Common myeloid progenitor, CD34-positive (primary cell): Measurements from ENCODE around the gene CCSER1.
"Not testable (repeated sequence)": the region's sequence is repeated elsewhere in the genome, so short reads cannot be mapped to it uniquely, and the experiment has no call there.

ENCODE experiments used
- CTCF ChIA-PET: fragments of 350-600 bp; sonication (Branson Sonifier 250); formaldehyde crosslinking; loops from one replicate; lab custom pipeline; 2021; ENCODE audit warnings: antibody characterized with exemption; lab: Charles Lee
- POLR2A ChIA-PET: fragments of 350-600 bp; sonication (Branson Sonifier 250); formaldehyde crosslinking; loops from one replicate; lab custom pipeline; 2021; ENCODE audit warnings: antibody characterized with exemption; lab: Charles Lee
- DNase-seq, 3 donors: peaks; one replicate each; pipeline versions ENCODE4 v3.0.0 to v3.0.0-alpha.2; 2013
- H3K27ac ChIP-seq, 2 experiments: 1 replicate in 1 of 2; 2 replicates in 1 of 2; pipeline ENCODE4 v1.7.0; 2013; ENCODE audit warnings: inconsistent platforms in 2 of 2, low read length in 2 of 2, mild to moderate bottlenecking in 2 of 2, low read depth in 1 of 2, moderate library complexity in 1 of 2; ENCODE audit not compliant: severe bottlenecking in 2 of 2, insufficient read depth in 1 of 2, poor library complexity in 1 of 2
- H3K27me3 ChIP-seq, 5 experiments: replicated peaks in 2 of 5; 1 replicate in 3 of 5; 2 replicates in 2 of 5; pipeline versions ENCODE4 v1.6.1 to v1.7.0; 2013; ENCODE audit warnings: low read length in 4 of 5, mild to moderate bottlenecking in 2 of 5, moderate library complexity in 2 of 5, inconsistent platforms in 1 of 5; ENCODE audit not compliant: insufficient read depth in 5 of 5, control insufficient read depth in 4 of 5
- H3K36me3 ChIP-seq, 4 experiments: 1 replicate in 2 of 4; 2 replicates in 2 of 4; pipeline versions ENCODE4 v1.6.1 to v1.7.0; 2013; ENCODE audit warnings: low read length in 3 of 4, control low read depth in 1 of 4, mild to moderate bottlenecking in 1 of 4; ENCODE audit not compliant: control insufficient read depth in 4 of 4, insufficient read depth in 4 of 4
- H3K4me1 ChIP-seq, 4 experiments: 1 replicate in 3 of 4; 2 replicates in 1 of 4; pipeline versions ENCODE4 v1.6.1 to v1.7.1; 2013; ENCODE audit warnings: low read length in 3 of 4, mild to moderate bottlenecking in 3 of 4, control low read depth in 1 of 4, inconsistent platforms in 1 of 4, moderate library complexity in 1 of 4; ENCODE audit not compliant: control insufficient read depth in 4 of 4, insufficient read depth in 4 of 4; ENCODE audit errors: control extremely low read depth in 1 of 4
- H3K4me3 ChIP-seq, 7 experiments: 1 replicate in 4 of 7; 2 replicates in 3 of 7; pipeline versions ENCODE4 v1.5.1 to v1.7.0; 2013; ENCODE audit warnings: mild to moderate bottlenecking in 7 of 7, low read length in 6 of 7, moderate library complexity in 6 of 7, inconsistent platforms in 2 of 7, low read depth in 2 of 7, control low read depth in 1 of 7; ENCODE audit not compliant: insufficient read depth in 4 of 7, control insufficient read depth in 1 of 7; ENCODE audit errors: extremely low read depth in 1 of 7
- H3K9me3 ChIP-seq, 5 experiments: 1 replicate in 4 of 5; 2 replicates in 1 of 5; pipeline versions ENCODE4 v1.6.1 to v1.7.1; 2013; ENCODE audit warnings: low read length in 4 of 5, mild to moderate bottlenecking in 2 of 5, inconsistent platforms in 1 of 5, low read depth in 1 of 5, moderate library complexity in 1 of 5; ENCODE audit not compliant: control insufficient read depth in 4 of 5, insufficient read depth in 2 of 5; ENCODE audit errors: control extremely low read depth in 1 of 5
- whole genome bisulfite sequencing: methylation state at CpG from one replicate; pipeline ENCODE4 v1.1.5; 2013; ENCODE audit not compliant: insufficient coverage; 5-methylcytosine and 5-hydroxymethylcytosine counted together

CCSER1 gene

GRCh38 chr4:91319556-91320268 lies 1192.5 kb downstream of the CCSER1 start:
- no peak for DNase-seq
- Histone ChIP-seq H3K4me3 (no peak overlapping the region), H3K9me3 (peaks cover 0 to under 1% (median 0%) of the 10 kb centered on the region in 5 experiments), H3K36me3 (no peaks in the 10 kb centered on the region), H3K27me3 (no peaks in the 10 kb centered on the region), H3K27ac (no peak overlapping the region), H3K4me1 (no peaks in the 10 kb centered on the region)
- ChIA-PET CTCF (no interaction called here), POLR2A (no interaction called here)
- 81% methylated on average over 4 of the region's 4 CpGs for WGBS

DNA sequence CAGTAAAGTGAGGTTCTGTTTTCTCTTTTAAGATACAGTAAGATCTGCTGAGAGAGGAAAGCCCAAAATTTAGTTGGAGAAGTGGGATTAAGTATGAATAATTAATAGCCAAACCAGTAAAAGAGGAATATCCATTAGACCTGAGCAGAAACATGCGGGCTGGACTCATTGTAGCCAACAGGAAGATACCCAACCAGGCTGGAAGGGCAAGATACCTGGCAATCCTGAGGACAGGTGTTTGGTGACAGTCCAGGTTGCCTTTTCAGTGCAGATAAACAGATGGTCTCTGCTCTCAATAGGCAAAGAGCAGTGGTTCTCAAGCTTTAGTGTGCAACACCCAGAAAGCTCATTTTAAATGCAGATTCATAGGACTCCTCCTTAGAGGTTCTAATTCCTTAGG lies 1195.8 kb downstream of the CCSER1 start:
- H3K4me1 ChIP-seq, result no peaks in the 10 kb centered on the region
- H3K36me3 ChIP-seq, result no peaks in the 10 kb centered on the region
- peaks cover 0 to 14% (median 5%) of the 10 kb centered on the region in 5 experiments for H3K9me3 ChIP-seq
- H3K27ac ChIP-seq, result no peak overlapping the region
- ChIA-PET CTCF (no interaction called here), POLR2A (no interaction called here)
- no peak overlapping the region for H3K4me3 ChIP-seq
- H3K27me3 ChIP-seq, result no peaks in the 10 kb centered on the region
- WGBS, result 100% methylated on average over 1 of the region's 1 CpG
- no peak for DNase-seq

- peaks cover 0 to 16% (median 5%) of the 10 kb centered on the region in 5 experiments for H3K9me3 ChIP-seq
- no peaks in the 10 kb centered on the region for H3K27me3 ChIP-seq
- no peaks in the 10 kb centered on the region for H3K36me3 ChIP-seq
- ChIA-PET CTCF (no interaction called here), POLR2A (no interaction called here)
- WGBS, result 0% methylated on average over 1 of the region's 1 CpG
- H3K27ac ChIP-seq, result no peak overlapping the region
- no peaks in the 10 kb centered on the region for H3K4me1 ChIP-seq
- no peak for DNase-seq
- no peak overlapping the region for H3K4me3 ChIP-seq
Observed at GRCh38 chr4:91325495-91325894, 1198.3 kb downstream of the CCSER1 start.

DNA sequence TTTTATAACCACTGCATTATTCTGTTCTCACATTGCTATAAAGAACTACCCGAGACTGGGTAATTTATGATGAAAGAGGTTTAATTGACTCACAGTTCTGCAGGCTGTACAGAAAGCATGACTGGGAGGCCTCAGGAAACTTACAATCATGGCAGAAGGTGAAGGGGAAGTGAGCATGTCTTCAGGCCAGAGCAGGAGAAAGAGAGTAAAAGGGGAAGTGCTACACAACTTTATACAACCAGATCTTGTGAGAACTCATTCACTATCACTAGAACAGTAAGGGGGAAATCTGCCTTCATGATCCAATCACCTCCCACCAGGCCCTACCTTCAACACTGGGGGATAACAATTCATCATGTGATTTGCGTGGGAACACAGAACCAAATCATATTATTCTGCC lies 1199.0 kb downstream of the CCSER1 start:
- DNase-seq, H3K27me3 ChIP-seq, H3K27ac ChIP-seq, H3K36me3 ChIP-seq, POLR2A ChIA-PET, H3K4me3 ChIP-seq, CTCF ChIA-PET, H3K4me1 ChIP-seq: not testable (repeated sequence)
- peaks cover 0 to 16% (median 5%) of the 10 kb centered on the region in 5 experiments for H3K9me3 ChIP-seq
- 100% methylated on average over 1 of the region's 2 CpGs for WGBS

DNA sequence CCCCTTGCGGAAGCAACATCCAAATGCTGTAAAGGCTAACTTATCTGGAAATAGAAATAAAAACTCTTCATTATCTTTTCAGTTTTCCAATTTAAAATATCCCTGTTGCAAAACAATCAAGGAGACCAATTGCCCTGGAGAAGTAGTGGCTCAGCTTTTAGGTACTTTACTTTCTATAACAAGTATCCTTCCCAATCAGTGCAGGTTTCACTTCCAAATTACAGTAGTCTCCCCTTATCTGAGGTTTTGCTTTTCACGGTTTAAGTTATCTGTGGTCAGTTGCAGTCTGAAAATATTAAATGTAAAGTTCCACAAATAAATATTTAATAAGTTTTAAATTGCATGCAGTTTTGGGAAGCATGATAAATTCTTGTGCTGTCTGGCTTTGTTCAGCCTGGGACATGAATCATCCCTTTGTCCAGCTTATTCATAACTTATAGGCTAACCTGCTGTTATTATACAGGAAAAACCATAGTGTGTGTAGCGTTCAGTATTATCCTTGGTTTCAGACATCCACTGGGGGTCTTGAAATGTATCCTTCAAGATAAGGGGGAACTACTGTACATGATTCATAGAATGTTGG lies 1203.5 kb downstream of the CCSER1 start:
- no peak overlapping the region for H3K27ac ChIP-seq
- no peaks in the 10 kb centered on the region for H3K4me1 ChIP-seq
- ChIA-PET POLR2A (no interaction called here), CTCF (interaction anchor here (0.6 kb wide), 1 partner anchor 71 kb away, joined by 3 read pairs; no protein-coding TSS in a partner anchor)
- no peak overlapping the region for H3K4me3 ChIP-seq
- no CpG with 5 or more reads among the region's 3 CpGs for WGBS
- no peak for DNase-seq
- H3K27me3 ChIP-seq, result no peaks in the 10 kb centered on the region
- H3K9me3 ChIP-seq, result peaks cover 0 to 14% (median 3%) of the 10 kb centered on the region in 5 experiments
- H3K36me3 ChIP-seq, result no peaks in the 10 kb centered on the region

GRCh38 chr4:91340822-91341221 lies 1213.6 kb downstream of the CCSER1 start:
- no peaks in the 10 kb centered on the region for H3K4me1 ChIP-seq
- WGBS, result no CpG with 5 or more reads among the region's 1 CpG
- H3K9me3 ChIP-seq, result no peaks in the 10 kb centered on the region
- POLR2A ChIA-PET, result no interaction called here
- CTCF ChIA-PET, result no interaction called here
- H3K36me3 ChIP-seq, result no peaks in the 10 kb centered on the region
- H3K27ac ChIP-seq, result no peak overlapping the region
- no peak overlapping the region for H3K4me3 ChIP-seq
- no peak for DNase-seq
- no peaks in the 10 kb centered on the region for H3K27me3 ChIP-seq

DNA sequence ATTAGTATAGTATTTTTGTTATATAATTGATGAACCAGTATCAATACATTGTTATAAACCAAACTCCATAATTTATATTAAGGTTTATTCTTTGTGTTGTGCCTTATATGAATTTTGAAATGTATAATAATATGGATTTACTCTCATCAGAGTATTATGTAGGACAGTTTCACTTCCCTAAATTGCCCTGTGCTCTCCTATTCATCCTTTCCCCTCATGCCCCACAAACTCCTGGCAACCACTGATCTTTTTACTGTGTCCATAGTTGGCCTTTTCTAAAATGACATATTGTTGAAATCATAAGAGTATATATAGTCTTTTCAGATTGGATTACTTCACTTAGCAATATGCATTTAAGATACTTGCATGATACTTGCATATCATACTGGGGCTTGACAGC lies 1218.4 kb downstream of the CCSER1 start:
- no peaks in the 10 kb centered on the region for H3K27me3 ChIP-seq
- H3K9me3 ChIP-seq, result no peaks in the 10 kb centered on the region
- CTCF ChIA-PET, result no interaction called here
- H3K4me3 ChIP-seq, result no peak overlapping the region
- H3K4me1 ChIP-seq, result no peaks in the 10 kb centered on the region
- POLR2A ChIA-PET, result no interaction called here
- no peak for DNase-seq
- H3K36me3 ChIP-seq, result no peaks in the 10 kb centered on the region
- H3K27ac ChIP-seq, result no peak overlapping the region
